Endothelial cell of umbilical vein (primary cell): ENCODE results near the gene EFNA5. TPM values are rescaled to one million over a fixed set of nuclear protein-coding genes. Genes with fewer than 3 reads are reported as not detected.

Experiments used
- BruUV-seq: library from RNA; stranded (reverse); fragments of 400-500 nt; replicated peaks from 2 replicates; lab custom pipeline; 2021; lab: Mats Ljungman, UMichigan
- CTCF ChIA-PET: fragments of 300-600, 350-600 bp; sonication (Branson Sonifier 250); formaldehyde crosslinking; loops from one replicate; lab custom pipeline; 2021; ENCODE audit warnings: antibody characterized with exemption, inconsistent platforms; lab: Charles Lee
- POLR2A ChIA-PET: fragments of 300-600, 350-600 bp; sonication (Branson Sonifier 250); formaldehyde crosslinking; loops from one replicate; lab custom pipeline; 2021; ENCODE audit warnings: antibody characterized with exemption, inconsistent platforms; lab: Charles Lee
- DNase-seq: peaks from one replicate; pipeline ENCODE4 v3.0.0-alpha.2; 2011; ENCODE audit warnings: low read depth, low spot score
- FAIRE-seq: peaks from 2 replicates; lab custom pipeline; 2011; peaks lifted over from hg19 to GRCh38; lab: Jason Lieb, UNC
- H2AFZ ChIP-seq: 2 replicates; pipeline ENCODE4 v1.6.0; 2012; ENCODE audit warnings: low read depth, low read length, control low read depth, inconsistent platforms
- H3K27ac ChIP-seq: 2 replicates; pipeline ENCODE4 v1.5.1; 2011; ENCODE audit warnings: low read depth, mild to moderate bottlenecking, control low read depth, low read length, moderate library complexity; ENCODE audit not compliant: insufficient read depth
- H3K27me3 ChIP-seq, 2 experiments: 2 replicates each; pipeline versions ENCODE4 v1.6.0 to v1.6.1; 2011; ENCODE audit warnings: low read length in 2 of 2, mixed read lengths in 1 of 2; ENCODE audit not compliant: control insufficient read depth in 2 of 2, insufficient read depth in 2 of 2
- H3K36me3 ChIP-seq, 2 experiments: 2 replicates in 1 of 2; 3 replicates in 1 of 2; pipeline ENCODE4 v1.5.1; 2011; ENCODE audit warnings: low read length in 2 of 2, mild to moderate bottlenecking in 1 of 2, moderate library complexity in 1 of 2; ENCODE audit not compliant: control insufficient read depth in 2 of 2, insufficient read depth in 2 of 2; ENCODE audit errors: extremely low read depth in 1 of 2
- H3K4me1 ChIP-seq: 3 replicates; pipeline ENCODE4 v1.5.1; 2011; ENCODE audit warnings: mild to moderate bottlenecking, low read length; ENCODE audit not compliant: control insufficient read depth, insufficient read depth; ENCODE audit errors: extremely low read depth
- H3K4me2 ChIP-seq: 2 replicates; pipeline ENCODE4 v1.6.1; 2011; ENCODE audit warnings: low read length, control low read depth, mixed read lengths; ENCODE audit not compliant: insufficient read depth
- H3K4me3 ChIP-seq, 3 experiments: fragments of 200-600 bp in 1 of 3; sonication (generic), shearing (Covaris generic) in 1 of 3; replicated peaks in 1 of 3; 2 replicates each; pipeline ENCODE4 v1.5.1; 2011 to 2016; ENCODE audit warnings: control low read depth in 3 of 3, low read length in 3 of 3, mild to moderate bottlenecking in 2 of 3, inconsistent platforms in 1 of 3, low read depth in 1 of 3, moderate library complexity in 1 of 3; ENCODE audit not compliant: insufficient read depth in 1 of 3
- H3K79me2 ChIP-seq: 2 replicates; pipeline ENCODE4 v1.6.0; 2012; ENCODE audit warnings: low read length, inconsistent platforms; ENCODE audit not compliant: control insufficient read depth, insufficient read depth
- H3K9ac ChIP-seq: replicated peaks from 2 replicates; pipeline ENCODE3; 2011; ENCODE audit warnings: low read length, control low read depth; ENCODE audit not compliant: insufficient read depth; ENCODE audit errors: extremely low read depth
- H3K9me1 ChIP-seq: replicated peaks from 3 replicates; pipeline ENCODE4 v1.6.0; 2011; ENCODE audit warnings: mild to moderate bottlenecking, low read length; ENCODE audit not compliant: control insufficient read depth, insufficient read depth; ENCODE audit errors: extremely low read depth
- H3K9me3 ChIP-seq: replicated peaks from 2 replicates; pipeline ENCODE4 v1.5.1; 2012; ENCODE audit warnings: low read length, inconsistent platforms; ENCODE audit not compliant: control insufficient read depth, insufficient read depth
- H4K20me1 ChIP-seq: replicated peaks from 2 replicates; pipeline ENCODE3; 2011; ENCODE audit warnings: mild to moderate bottlenecking, low read length; ENCODE audit not compliant: control insufficient read depth, insufficient read depth; ENCODE audit errors: extremely low read depth
- CTCF ChIP-seq, 2 donors: IDR thresholded peaks; 1 replicate in 1 of 2; 2 replicates in 1 of 2; pipeline ENCODE4 v1.5.1; 2011; ENCODE audit warnings: low read length in 2 of 2, mild to moderate bottlenecking in 2 of 2, moderate library complexity in 2 of 2, control low read depth in 1 of 2, inconsistent platforms in 1 of 2, low read depth in 1 of 2; ENCODE audit not compliant: insufficient read depth in 1 of 2; ENCODE audit errors: extremely low read depth in 1 of 2
- EZH2 ChIP-seq: IDR thresholded peaks from 2 replicates; pipeline ENCODE4 v1.6.1; 2012; ENCODE audit warnings: borderline replicate concordance, low read depth, mild to moderate bottlenecking, moderate library complexity, low read length, inconsistent platforms; ENCODE audit not compliant: severe bottlenecking
- FOS ChIP-seq: IDR thresholded peaks from 2 replicates; pipeline ENCODE4 v1.6.1; 2011; ENCODE audit warnings: mild to moderate bottlenecking, low read length, moderate library complexity, borderline replicate concordance; ENCODE audit not compliant: insufficient read depth
- GATA2 ChIP-seq: IDR thresholded peaks from 2 replicates; pipeline ENCODE4 v1.7.0; 2011; ENCODE audit warnings: low read depth, mild to moderate bottlenecking, moderate library complexity, mixed read lengths, low read length; ENCODE audit not compliant: insufficient read length, insufficient read depth
- JUN ChIP-seq: IDR thresholded peaks from 2 replicates; pipeline ENCODE4 v1.6.1; 2011; ENCODE audit warnings: borderline replicate concordance, low read depth; ENCODE audit not compliant: insufficient read length, insufficient read depth
- MAX ChIP-seq: IDR thresholded peaks from 2 replicates; pipeline ENCODE4 v1.6.1; 2011; ENCODE audit not compliant: insufficient read depth, insufficient read length
- MYC ChIP-seq: IDR thresholded peaks from one replicate; pipeline ENCODE4 v1.6.1; 2011; ENCODE audit warnings: mild to moderate bottlenecking, low read depth, low read length
- POLR2A ChIP-seq: IDR thresholded peaks from 2 replicates; pipeline ENCODE4 v1.6.1; 2012; ENCODE audit warnings: low read depth, mild to moderate bottlenecking, control low read depth, low read length
- POLR2AphosphoS5 ChIP-seq: IDR thresholded peaks from 2 replicates; pipeline ENCODE4 v1.6.1; 2012; ENCODE audit warnings: low read depth, mild to moderate bottlenecking, control low read depth, low read length, moderate library complexity; ENCODE audit not compliant: insufficient read depth
- dilution Hi-C: fragments of 300-500 bp; cut with MboI; formaldehyde crosslinking; loops from one replicate; pipeline ENCODE4 v1.15.0; 2019; ENCODE audit warnings: low sequenced_read_pairs; ENCODE audit not compliant: extremely low pct_ligation_motif_present
- intact Hi-C: fragments of 100-400 bp; cut with micrococcal nuclease; formaldehyde crosslinking; loops from one replicate; pipeline ENCODE4 v1.10.0; 2022
- polyA plus RNA-seq, 4 experiments: library from polyadenylated mRNA; depleted of rRNA in 3 of 4; stranded (reverse) in 3 of 4; unstranded in 1 of 4; fragments of >200 nt; gene quantifications; 2 replicates each; pipeline versions ENCODE4 v1.2.1 to v1.2.3, GENCODE V29; 2011 to 2012; ENCODE audit warnings: missing spikeins in 1 of 4
- total RNA-seq: library from RNA; stranded (reverse); gene quantifications from 2 replicates; pipeline ENCODE4 v1.2.3, GENCODE V29; 2021

Gene EFNA5
- total and polyA plus RNA-seq, 2 donors (not counting 3 experiments of a cell fraction or from before 2014, with no cell fraction given) = 13.6 to 22.1 TPM

GRCh38 chr5:107451028-107451427 lies 219.7 kb downstream of the EFNA5 start:
- intact Hi-C loops (no loop called here), dilution Hi-C loops (no loop called here)
- H3K9me3 ChIP-seq = no peaks in the 10 kb centered on the region
- ChIA-PET POLR2A (no interaction called here), CTCF (interaction anchor here (0.7 kb wide), 1 partner anchor 19 kb away, joined by 3 read pairs; no protein-coding TSS in a partner anchor)
- H2AFZ ChIP-seq = no peak overlapping the region
- H3K9ac ChIP-seq = no peak overlapping the region
- no peaks in the 10 kb centered on the region for H3K79me2 ChIP-seq
- H3K27ac ChIP-seq = no peak overlapping the region
- no peak for FAIRE-seq
- TF ChIP-seq CTCF (IDR thresholded peaks at IDR 0.05; ENCODE audit: extremely low read depth in 1 of 2, insufficient read depth in 1 of 2, low read depth in 1 of 2, low read length in 2 of 2) (no peak), MYC (no peak), JUN (no peak)
- no peaks in the 10 kb centered on the region for H3K27me3 ChIP-seq
- H3K4me1 ChIP-seq = peaks cover 7% of the 10 kb centered on the region
- BruUV-seq = no TSS peak
- DNase-seq = no peak
- no peaks in the 10 kb centered on the region for H4K20me1 ChIP-seq
- no peak overlapping the region for H3K4me3 ChIP-seq
- H3K4me2 ChIP-seq = no peak overlapping the region
- no peaks in the 10 kb centered on the region for H3K36me3 ChIP-seq
- H3K9me1 ChIP-seq = no peaks in the 10 kb centered on the region

DNA sequence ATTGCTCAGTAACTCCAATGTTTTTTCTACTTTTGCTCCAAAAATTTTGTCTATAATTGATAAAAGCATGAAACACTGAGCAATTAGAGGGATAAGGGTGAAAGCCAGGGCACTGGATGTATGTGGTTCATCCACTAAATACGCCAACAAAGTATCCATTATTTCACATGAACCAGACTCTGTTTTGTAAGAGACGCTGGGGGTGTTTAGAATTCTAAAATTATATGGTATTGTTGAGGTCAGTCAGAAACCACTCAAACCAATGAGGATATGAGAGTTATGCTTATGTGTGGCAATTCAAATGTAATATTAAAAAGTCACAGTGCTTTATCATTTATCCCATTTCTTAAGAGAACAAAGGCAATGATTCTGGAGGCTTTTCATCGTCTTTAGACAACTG lies 220.2 kb downstream of the EFNA5 start:
- FAIRE-seq (no peak), DNase-seq (no peak)
- H3K9me1 ChIP-seq = no peaks in the 10 kb centered on the region
- H3K36me3 ChIP-seq = no peaks in the 10 kb centered on the region
- no TSS peak for BruUV-seq
- intact Hi-C loops (no loop called here), dilution Hi-C loops (no loop called here)
- TF ChIP-seq JUN (no peak), MYC (no peak), POLR2AphosphoS5 (no peak), POLR2A (no peak), CTCF (IDR thresholded peaks at IDR 0.05; ENCODE audit: extremely low read depth in 1 of 2, insufficient read depth in 1 of 2, low read depth in 1 of 2, low read length in 2 of 2) (no peak), FOS (no peak), GATA2 (no peak), EZH2 (no peak), MAX (no peak)
- no peaks in the 10 kb centered on the region for H4K20me1 ChIP-seq
- ChIA-PET CTCF (interaction anchor here (0.7 kb wide), 1 partner anchor 18 kb away, joined by 3 read pairs; no protein-coding TSS in a partner anchor), POLR2A (no interaction called here)
- no peak overlapping the region for H3K4me3 ChIP-seq
- H3K4me1 ChIP-seq = peaks cover 7% of the 10 kb centered on the region
- no peak overlapping the region for H3K4me2 ChIP-seq
- H3K79me2 ChIP-seq = no peaks in the 10 kb centered on the region
- no peak overlapping the region for H2AFZ ChIP-seq
- no peak overlapping the region for H3K27ac ChIP-seq
- H3K9me3 ChIP-seq = no peaks in the 10 kb centered on the region
- H3K9ac ChIP-seq = no peak overlapping the region
- H3K27me3 ChIP-seq = no peaks in the 10 kb centered on the region
